HG03571 (cell line): ENCODE measurements around the gene SORD.
"Not testable (repeated sequence)": the region's sequence is repeated elsewhere in the genome, so short reads cannot be mapped to it uniquely, and the experiment has no call there.

Source experiments
- ATAC-seq: cut with Tn5 transposase; IDR thresholded peaks from one replicate; pipeline ENCODE4 v1.9.1; 2021; ENCODE audit not compliant: unreplicated experiment

The SORD gene

GRCh38 chr15:45093622-45094357 lies 70.8 kb downstream of the SORD start:
- no peak for ATAC-seq

GRCh38 chr15:45094358-45094730 lies 71.3 kb downstream of the SORD start:
- no peak for ATAC-seq

DNA sequence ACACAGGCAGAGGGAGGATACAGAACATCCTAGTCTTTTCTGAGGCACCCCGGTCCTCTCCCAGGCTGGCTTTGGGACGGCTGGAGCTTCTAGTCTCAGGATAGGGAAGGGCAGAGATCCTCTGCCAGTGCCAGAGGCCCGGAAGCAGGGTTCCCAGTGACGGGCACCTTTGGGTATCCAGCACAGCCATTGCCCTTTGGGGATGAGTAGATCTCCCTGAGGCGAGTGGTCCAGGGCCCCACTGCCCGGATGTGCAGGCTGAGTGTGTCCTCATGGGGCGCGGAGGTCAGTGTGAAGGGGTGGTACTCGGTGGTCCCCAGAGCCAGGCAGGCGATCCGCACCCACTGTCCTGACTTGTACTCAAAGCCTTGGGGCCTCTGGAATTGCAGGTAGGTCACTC lies 72.7 kb downstream of the SORD start:
- no peak for ATAC-seq

- no peak for ATAC-seq
Observed at GRCh38 chr15:45097466-45097865, 74.5 kb downstream of the SORD start.

DNA sequence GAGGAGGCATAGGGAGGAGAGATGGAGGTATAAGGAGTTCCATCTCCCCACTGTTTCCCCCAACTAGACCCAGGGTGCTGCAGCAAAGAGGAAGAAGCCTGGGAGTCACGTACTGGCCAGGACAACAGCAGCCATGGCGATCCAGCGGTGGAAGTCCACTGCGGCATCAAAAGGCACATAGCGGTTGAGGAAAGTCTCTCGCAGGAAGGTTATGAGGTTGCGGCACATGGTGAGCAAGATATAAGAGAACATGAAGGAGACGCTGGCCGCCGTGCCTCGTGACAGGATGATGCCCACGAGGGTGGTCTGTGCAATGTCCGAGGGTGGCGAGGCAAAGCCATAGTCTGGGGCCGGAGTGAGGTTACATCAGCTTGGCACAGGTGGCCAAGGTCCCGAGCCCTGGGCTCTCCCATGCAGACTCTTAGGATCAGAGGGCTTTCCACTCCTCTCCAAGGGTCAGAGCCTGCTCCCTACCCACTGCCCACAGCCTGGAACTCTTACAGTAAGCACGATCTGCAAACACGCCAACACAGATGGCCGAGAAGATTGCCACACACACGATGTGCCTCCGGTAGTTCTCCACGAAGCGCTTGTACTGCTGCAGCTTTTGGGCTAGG lies 76.7 kb downstream of the SORD start:
- no peak for ATAC-seq

GRCh38 chr15:45100884-45101625 lies 78.1 kb downstream of the SORD start:
- ATAC-seq: no peak

DNA sequence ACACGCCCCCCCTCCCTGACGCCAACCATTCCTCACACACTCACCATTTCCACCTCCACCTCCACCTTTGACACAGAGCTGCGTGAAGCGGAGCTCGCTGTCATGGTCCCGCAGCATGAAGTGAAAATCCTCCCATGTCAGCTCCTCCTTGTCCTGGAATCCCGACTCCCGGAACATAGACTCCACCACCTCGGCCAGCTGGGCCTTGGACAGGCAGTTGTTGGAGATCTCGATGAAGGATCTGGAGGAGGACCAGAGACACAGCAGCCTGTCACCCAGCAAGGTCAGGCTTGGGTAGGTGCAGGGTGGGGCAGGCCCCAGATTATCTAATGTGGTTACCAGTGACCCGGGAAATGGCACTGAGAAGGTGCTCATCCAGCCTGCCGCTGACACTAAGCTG lies 78.8 kb downstream of the SORD start:
- ATAC-seq: no peak

GRCh38 chr15:45102226-45102625 lies 79.2 kb downstream of the SORD start:
- ATAC-seq: no peak

GRCh38 chr15:45104170-45104569 lies 81.2 kb downstream of the SORD start:
- ATAC-seq: not testable (repeated sequence)

DNA sequence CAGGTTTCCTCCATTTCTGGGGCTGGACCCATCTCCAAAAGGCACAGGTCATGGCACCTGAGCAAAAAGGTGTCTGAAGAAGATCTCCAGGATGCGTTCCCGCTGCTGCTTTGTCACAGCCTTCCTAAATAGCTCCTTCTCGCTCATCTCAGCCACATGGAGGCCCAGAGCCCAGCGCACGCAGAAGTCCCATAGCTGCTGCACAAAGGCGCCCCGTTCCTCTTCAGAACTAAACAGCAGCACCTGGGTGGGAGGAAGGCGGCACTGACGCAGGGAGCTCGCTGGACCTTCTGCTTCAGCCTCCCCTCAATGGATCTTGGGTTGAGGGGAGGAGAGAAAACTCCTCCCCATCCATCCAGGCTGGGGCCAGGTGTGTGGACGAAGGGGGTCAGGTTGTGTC lies 82.6 kb downstream of the SORD start:
- ATAC-seq: no peak

GRCh38 chr15:45106002-45106790 lies 83.2 kb downstream of the SORD start:
- no peak for ATAC-seq

- ATAC-seq: no peak
Observed at GRCh38 chr15:45107941-45108630, 85.1 kb downstream of the SORD start.

GRCh38 chr15:45110256-45110820 lies 87.3 kb downstream of the SORD start:
- no peak for ATAC-seq

DNA sequence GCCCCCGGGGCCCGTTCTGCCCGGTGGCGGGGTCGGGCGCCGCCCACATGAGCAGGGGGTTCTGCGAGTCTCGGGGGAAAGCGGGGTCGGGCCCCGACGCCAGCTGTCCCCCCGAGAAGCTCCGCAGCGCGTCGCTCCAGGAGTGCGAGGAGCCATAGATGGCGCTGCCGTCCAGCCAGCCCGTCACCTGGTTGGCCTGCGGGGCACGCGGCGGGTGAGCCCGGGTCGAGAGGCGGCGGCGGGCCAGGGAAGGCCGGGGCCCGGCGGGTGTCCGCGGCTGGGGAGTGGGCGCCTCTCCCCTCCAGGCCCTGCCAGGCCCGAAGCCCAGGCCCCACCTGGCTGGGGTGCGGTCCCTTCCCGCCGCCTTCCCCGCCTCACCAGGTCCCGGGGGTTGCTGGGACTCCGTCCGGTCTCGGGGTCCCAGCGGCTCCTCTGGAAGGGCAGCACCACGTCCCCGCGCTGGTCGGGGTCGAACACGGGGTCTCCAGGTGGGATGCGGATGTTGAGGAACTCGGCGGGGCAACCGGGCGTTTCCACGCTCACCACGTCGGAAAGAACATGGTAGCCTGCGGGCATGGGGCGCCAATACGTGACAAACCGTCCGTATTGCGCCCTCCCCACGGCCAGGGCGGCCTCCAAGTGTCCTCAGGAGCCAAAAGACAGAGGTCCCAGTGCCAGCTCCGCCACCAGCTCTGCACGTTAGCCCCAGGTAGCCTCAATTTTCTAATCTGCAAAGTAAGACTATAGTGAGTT lies 88.6 kb downstream of the SORD start:
- ATAC-seq: no peak

DNA sequence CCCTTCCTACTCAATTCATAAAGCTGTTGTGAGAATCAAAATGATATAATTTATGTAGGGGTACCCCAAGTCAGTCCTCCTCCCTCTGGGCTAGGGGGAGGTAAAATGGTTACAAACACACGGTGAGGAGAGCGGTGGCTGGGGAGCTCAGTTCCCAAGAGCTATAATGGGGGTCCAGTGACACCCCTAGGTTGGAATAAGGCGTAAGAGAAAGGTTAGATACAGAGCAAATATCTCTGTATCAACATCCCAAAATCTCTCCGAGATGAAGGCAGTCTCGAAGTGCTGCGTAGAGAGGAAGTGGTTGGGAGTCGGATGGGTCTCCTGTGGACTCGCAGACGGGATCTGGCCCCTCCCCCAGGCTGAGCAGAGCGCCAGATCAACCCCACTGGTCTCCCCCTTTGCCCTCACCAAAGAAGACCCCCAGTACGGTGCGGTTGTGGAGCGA lies 89.2 kb downstream of the SORD start:
- ATAC-seq: no peak

GRCh38 chr15:45112591-45113379 lies 89.8 kb downstream of the SORD start:
- ATAC-seq: no peak

- ATAC-seq: no peak
Observed at GRCh38 chr15:45113380-45113990, 90.5 kb downstream of the SORD start.

DNA sequence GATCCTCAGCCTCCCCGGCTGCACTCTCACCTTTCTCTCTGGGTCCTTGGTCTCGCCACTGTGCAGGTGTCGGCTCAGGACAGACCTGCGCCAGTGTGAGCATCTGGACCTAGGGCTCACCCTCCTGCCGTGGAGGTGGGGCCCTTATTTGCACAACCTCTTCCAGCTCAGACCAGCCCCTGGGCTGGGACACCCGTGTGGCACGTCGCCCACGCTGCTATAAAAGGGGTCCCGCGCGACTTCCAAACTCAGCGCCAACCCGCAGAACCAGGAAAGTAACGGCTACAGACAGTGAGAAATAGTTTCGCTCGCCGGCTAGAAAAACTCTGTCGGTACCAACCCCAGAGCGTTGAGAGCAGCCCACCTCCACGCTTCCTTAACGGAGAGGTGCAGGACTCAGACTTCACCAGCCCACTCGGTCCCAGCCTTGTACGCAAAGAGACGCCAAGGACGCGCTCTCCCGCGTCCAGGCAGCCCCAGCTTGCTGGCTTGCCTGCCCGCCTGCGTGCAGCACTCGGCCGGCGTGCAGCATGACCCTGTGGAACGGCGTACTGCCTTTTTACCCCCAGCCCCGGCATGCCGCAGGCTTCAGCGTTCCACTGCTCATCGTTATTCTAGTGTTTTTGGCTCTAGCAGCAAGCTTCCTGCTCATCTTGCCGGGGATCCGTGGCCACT lies 91.2 kb downstream of the SORD start, which contains the start of the genes DUOX2 and DUOXA2:
DUOX2 (minus strand) TSS at position 97 of the 675 bp plus-strand sequence. CDS start 761 bp downstream, outside the sequence.
DUOXA2 (plus strand) TSS at position 251 of the 675 bp plus-strand sequence; CDS start at position 531, 280 bp downstream.
- ATAC-seq: no peak
